ENCODE data around the gene SLC29A3. TPM values are rescaled to one million over a fixed set of nuclear protein-coding genes. Genes with fewer than 3 reads are reported as not detected.

The SLC29A3 gene
- total and polyA plus RNA-seq, 2 donors (not counting 1 experiment from before 2014, with no cell fraction given), result 0.90 to 2.3 TPM

DNA sequence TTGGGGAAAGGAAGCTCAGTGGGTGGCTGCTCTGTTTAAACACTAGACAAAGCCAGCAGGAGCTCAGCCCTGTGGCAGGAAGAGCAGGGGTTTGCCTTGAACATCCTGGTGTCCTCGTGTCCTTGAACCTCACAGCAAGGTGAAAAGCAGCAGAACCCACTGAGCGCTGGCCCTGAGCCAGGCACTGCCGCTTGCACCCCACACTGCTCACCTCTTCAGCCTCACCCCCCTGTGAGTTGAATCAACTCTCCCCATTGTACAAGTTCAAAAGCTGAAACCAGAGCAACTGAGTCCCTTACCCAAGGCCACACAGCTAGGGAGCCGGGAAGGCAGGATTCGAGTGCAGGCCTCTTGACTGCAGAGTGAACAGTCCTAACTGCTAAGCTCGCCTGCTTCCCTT, 32.0 kb downstream of the SLC29A3 start:
- Histone ChIP-seq H3K36me3 (ENCODE audit: control insufficient read depth, insufficient read depth, low read length) (no peaks in the 10 kb centered on the region), H3K4me3 (replicated peaks in 1 of 4; ENCODE audit: control extremely low read depth in 1 of 4, insufficient read depth in 1 of 4, low read depth in 3 of 4, low read length in 4 of 4) (no peak overlapping the region), H3K27ac (ENCODE audit: insufficient read depth, low read length) (no peak overlapping the region), H3K27me3 (ENCODE audit: control insufficient read depth, insufficient read depth, low read length) (no peaks in the 10 kb centered on the region), H3K79me2 (ENCODE audit: control insufficient read depth, insufficient read depth, low read length) (no peaks in the 10 kb centered on the region), H3K4me2 (ENCODE audit: extremely low read depth, insufficient read depth, low read length) (no peak overlapping the region), H3K9me3 (ENCODE audit: control insufficient read depth, insufficient read depth, low read depth, low read length) (no peaks in the 10 kb centered on the region), H3K9ac (ENCODE audit: insufficient read depth, low read length) (no peak overlapping the region), H2AFZ (ENCODE audit: low read length) (no peak overlapping the region), H3K4me1 (ENCODE audit: control insufficient read depth, extremely low read depth, insufficient read depth, low read length) (no peaks in the 10 kb centered on the region), H4K20me1 (ENCODE audit: control insufficient read depth, extremely low read depth, insufficient read depth, low read length) (no peaks in the 10 kb centered on the region)
- DNase-seq (ENCODE audit: low read depth in 2 of 2), result no peak
- TF ChIP-seq, protein P1, sequence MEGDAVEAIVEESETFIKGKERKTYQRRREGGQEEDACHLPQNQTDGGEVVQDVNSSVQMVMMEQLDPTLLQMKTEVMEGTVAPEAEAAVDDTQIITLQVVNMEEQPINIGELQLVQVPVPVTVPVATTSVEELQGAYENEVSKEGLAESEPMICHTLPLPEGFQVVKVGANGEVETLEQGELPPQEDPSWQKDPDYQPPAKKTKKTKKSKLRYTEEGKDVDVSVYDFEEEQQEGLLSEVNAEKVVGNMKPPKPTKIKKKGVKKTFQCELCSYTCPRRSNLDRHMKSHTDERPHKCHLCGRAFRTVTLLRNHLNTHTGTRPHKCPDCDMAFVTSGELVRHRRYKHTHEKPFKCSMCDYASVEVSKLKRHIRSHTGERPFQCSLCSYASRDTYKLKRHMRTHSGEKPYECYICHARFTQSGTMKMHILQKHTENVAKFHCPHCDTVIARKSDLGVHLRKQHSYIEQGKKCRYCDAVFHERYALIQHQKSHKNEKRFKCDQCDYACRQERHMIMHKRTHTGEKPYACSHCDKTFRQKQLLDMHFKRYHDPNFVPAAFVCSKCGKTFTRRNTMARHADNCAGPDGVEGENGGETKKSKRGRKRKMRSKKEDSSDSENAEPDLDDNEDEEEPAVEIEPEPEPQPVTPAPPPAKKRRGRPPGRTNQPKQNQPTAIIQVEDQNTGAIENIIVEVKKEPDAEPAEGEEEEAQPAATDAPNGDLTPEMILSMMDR (conservative IDR thresholded peaks at IDR 0.05 in 1 of 2, IDR thresholded peaks at IDR 0.05 in 1 of 2; ENCODE audit: low read depth in 1 of 2, low read length in 2 of 2), result no peak
- no peak for TF ChIP-seq EZH2 (IDR thresholded peaks at IDR 0.05; ENCODE audit: low read length, missing control alignments)

DNA sequence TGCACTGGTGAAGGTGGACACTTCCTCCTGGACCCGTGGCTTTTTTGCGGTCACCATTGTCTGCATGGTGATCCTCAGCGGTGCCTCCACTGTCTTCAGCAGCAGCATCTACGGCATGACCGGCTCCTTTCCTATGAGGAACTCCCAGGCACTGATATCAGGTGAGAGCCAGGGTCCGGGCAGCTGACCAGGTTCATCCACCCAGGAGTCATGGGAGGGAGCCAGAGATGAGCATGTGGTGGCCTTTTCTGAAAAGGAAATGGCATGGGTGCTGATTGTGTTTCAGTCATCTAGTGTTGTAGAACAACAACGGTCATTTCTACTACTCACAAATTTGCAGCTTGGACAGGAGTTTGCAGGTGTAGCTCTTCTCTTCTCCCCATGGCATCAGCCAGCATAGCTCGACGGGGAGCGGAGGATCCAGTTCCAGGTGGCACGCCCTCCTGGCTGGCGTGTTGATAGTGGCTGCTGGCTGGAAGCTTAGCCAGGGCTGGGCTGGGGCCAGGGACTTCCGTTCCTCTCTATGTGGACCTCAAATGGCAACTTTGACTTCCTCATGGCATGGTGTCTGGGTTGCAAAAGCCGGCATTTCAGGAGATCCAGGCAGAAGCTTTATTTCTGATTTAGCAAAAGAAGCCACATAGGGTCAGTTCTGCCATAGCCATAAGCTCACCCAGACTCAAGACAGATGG, 32.7 kb downstream of the SLC29A3 start:
- Histone ChIP-seq H3K4me3 (replicated peaks in 1 of 4; ENCODE audit: control extremely low read depth in 1 of 4, insufficient read depth in 1 of 4, low read depth in 3 of 4, low read length in 4 of 4) (no peak overlapping the region), H3K27ac (ENCODE audit: insufficient read depth, low read length) (no peak overlapping the region), H3K36me3 (ENCODE audit: control insufficient read depth, insufficient read depth, low read length) (no peaks in the 10 kb centered on the region), H2AFZ (ENCODE audit: low read length) (no peak overlapping the region), H3K9me3 (ENCODE audit: control insufficient read depth, insufficient read depth, low read depth, low read length) (no peaks in the 10 kb centered on the region), H3K79me2 (ENCODE audit: control insufficient read depth, insufficient read depth, low read length) (no peaks in the 10 kb centered on the region), H3K4me1 (ENCODE audit: control insufficient read depth, extremely low read depth, insufficient read depth, low read length) (no peaks in the 10 kb centered on the region), H3K27me3 (ENCODE audit: control insufficient read depth, insufficient read depth, low read length) (no peaks in the 10 kb centered on the region), H3K4me2 (ENCODE audit: extremely low read depth, insufficient read depth, low read length) (no peak overlapping the region), H4K20me1 (ENCODE audit: control insufficient read depth, extremely low read depth, insufficient read depth, low read length) (no peaks in the 10 kb centered on the region), H3K9ac (ENCODE audit: insufficient read depth, low read length) (no peak overlapping the region)
- DNase-seq (ENCODE audit: low read depth in 2 of 2), result no peak
- TF ChIP-seq, protein P1 (conservative IDR thresholded peaks at IDR 0.05 in 1 of 2, IDR thresholded peaks at IDR 0.05 in 1 of 2; ENCODE audit: low read depth in 1 of 2, low read length in 2 of 2), result no peak
- TF ChIP-seq EZH2 (IDR thresholded peaks at IDR 0.05; ENCODE audit: low read length, missing control alignments), result no peak

DNA sequence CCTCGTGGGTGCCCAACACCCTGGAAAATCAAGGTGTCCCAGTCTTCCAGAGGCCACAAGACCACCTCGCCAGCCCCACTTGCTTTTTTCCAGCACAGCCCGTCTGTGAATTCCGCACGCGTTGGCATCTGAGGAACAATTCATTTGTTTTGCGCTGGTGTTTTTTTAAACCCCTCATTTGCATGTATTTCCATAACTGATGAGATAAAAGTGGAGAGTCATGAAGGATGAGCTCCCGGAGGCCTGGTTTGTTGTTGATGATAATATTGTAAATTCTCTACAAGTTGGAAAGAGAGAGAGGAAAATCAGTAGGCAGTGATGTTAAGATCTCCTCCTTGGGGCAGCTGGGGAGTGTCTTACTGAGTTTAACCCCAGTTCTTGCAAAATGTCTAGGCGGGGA, 34.6 kb downstream of the SLC29A3 start:
- H3K4me1 ChIP-seq (ENCODE audit: control insufficient read depth, extremely low read depth, insufficient read depth, low read length), result no peaks in the 10 kb centered on the region
- no peak overlapping the region for H2AFZ ChIP-seq (ENCODE audit: low read length)
- no peaks in the 10 kb centered on the region for H3K79me2 ChIP-seq (ENCODE audit: control insufficient read depth, insufficient read depth, low read length)
- H3K27ac ChIP-seq (ENCODE audit: insufficient read depth, low read length), result no peak overlapping the region
- no peak overlapping the region for H3K4me3 ChIP-seq (replicated peaks in 1 of 4; ENCODE audit: control extremely low read depth in 1 of 4, insufficient read depth in 1 of 4, low read depth in 3 of 4, low read length in 4 of 4)
- DNase-seq (ENCODE audit: low read depth in 2 of 2), result no peak
- no peak overlapping the region for H3K9ac ChIP-seq (ENCODE audit: insufficient read depth, low read length)
- TF ChIP-seq EZH2 (IDR thresholded peaks at IDR 0.05; ENCODE audit: low read length, missing control alignments), result no peak
- TF ChIP-seq, protein P1 (conservative IDR thresholded peaks at IDR 0.05 in 1 of 2, IDR thresholded peaks at IDR 0.05 in 1 of 2; ENCODE audit: low read depth in 1 of 2, low read length in 2 of 2), result no peak
- no peaks in the 10 kb centered on the region for H3K9me3 ChIP-seq (ENCODE audit: control insufficient read depth, insufficient read depth, low read depth, low read length)
- H3K27me3 ChIP-seq (ENCODE audit: control insufficient read depth, insufficient read depth, low read length), result no peaks in the 10 kb centered on the region
- H4K20me1 ChIP-seq (ENCODE audit: control insufficient read depth, extremely low read depth, insufficient read depth, low read length), result no peaks in the 10 kb centered on the region
- H3K36me3 ChIP-seq (ENCODE audit: control insufficient read depth, insufficient read depth, low read length), result no peaks in the 10 kb centered on the region
- H3K4me2 ChIP-seq (ENCODE audit: extremely low read depth, insufficient read depth, low read length), result no peak overlapping the region
